ENCODE data around the gene LLGL1.
"Not testable (repeated sequence)": the region's sequence is repeated elsewhere in the genome, so short reads cannot be mapped to it uniquely, and the experiment has no call there.

Gene LLGL1

DNA sequence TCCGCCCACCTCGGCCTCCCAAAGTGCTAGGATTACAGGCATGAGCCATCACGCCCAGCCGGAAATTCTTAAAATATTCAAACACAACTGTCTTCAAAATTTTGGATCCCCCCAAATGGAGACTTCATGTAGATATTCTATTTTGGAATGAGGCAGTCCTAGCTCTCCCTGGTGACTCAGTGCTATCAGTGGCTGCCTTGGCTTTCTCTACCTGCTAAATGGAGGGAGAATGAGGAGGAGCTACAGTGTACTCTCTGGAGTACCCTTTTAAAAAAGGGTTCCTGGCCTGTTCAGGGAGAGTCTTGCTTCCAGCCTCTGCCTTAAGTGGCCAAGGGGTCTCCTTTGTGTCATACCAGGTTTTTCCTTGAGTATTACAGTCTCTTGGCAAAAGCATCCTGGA, 31.0 kb upstream of the LLGL1 start:
- no peak for DNase-seq (ENCODE audit: low read depth)

DNA sequence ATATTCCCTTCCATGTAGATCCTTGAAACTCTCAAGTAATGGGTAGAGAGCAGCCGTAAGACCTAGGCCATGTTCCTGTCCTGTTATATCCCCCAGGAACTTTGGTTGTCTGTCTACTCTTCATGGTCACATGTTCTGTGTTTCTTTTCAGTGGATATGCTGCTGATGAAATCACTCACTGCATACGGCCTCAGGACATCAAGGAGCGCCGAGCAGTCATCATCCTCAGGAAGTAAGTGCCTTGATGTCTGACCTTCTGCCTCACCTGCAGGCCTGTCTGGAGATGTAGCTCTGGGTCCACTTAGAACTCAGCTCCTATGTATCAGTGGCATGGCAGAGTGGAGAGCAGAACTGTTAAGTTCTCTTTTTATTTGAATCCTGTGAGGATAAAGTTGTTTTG, 30.6 kb upstream of the LLGL1 start:
- DNase-seq (ENCODE audit: low read depth) = no peak

GRCh38 chr17:18195246-18195645, 30.2 kb upstream of the LLGL1 start:
- no peak for DNase-seq (ENCODE audit: low read depth)

DNA sequence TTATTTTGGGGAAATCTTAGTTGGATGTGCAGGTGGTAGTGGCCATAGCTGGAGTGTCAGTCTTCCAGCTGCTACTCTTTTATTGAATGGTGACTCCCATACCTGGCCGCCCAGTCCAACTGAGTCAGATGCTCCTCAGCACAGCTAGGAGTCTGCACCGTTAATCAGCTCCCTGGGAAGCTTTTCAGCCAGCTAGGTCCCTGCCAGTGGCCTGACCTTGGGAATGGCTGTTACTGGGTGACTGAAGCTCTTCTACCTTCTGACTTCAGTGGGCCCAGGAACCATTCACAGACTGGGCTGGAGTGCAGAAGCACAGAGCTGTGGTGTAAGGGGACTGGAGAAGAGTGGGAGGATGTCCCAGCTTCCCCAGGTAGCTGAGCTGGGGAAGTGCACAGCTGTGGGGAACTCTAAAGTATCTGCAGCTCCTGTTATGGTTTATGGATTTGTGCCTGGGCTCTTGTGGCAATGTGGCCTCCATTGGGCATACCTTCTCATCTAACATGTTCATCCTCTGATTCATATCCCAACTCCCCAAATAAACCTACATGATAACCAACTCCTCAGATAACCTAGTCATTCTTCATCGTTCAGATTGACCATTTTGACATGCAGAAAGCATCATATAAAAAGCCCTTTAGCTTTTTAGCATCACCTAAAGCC, 27.8 kb upstream of the LLGL1 start:
- DNase-seq (ENCODE audit: low read depth) = no peak

DNA sequence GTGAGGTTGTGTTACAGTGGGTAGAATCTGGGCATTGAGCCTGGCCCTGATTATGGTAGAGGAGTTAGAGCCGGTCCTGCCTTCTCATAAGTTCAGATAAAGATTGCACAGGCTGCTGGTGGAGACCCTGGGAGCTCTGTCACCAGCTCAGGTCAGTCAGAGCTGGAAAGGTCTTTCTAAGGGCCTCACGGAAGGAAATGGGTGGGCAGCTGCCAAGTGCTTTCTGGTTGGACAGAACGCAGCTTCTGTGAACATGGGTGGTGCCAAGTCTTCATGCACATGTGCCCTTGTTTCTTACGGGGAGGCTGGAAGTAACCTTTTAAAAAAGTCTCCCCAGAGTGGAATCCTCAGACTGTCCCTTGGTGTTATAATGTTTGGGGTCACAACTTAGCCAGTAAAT, 26.9 kb upstream of the LLGL1 start:
- DNase-seq (ENCODE audit: low read depth) = no peak

- DNase-seq (ENCODE audit: low read depth) = no peak
These were observed 24.3 kb upstream of the LLGL1 start for GRCh38 chr17:18201108-18201507.

DNA sequence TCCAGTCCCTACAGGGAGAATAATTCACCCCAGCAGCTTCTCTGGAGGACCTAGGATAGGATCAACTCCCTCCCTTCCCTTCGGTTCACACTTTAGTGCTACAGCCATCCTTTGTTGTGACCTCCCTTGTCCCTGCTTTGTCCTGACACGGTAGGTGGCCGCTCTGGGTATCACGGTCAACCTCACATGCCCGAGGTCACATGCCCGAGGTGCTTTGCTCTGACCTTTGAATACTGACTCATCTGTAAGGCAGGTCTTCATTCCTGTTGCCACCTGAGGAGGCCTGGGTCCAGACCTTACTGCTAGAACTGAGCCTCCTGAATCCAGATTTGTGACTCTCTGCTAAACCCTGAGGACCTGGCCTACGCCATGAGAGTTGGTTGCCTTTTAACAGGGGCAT, 22.1 kb upstream of the LLGL1 start:
- DNase-seq (ENCODE audit: low read depth) = no peak

- no peak for DNase-seq (ENCODE audit: low read depth)
These were observed 19.6 kb upstream of the LLGL1 start for GRCh38 chr17:18205861-18206260.

- no peak for DNase-seq (ENCODE audit: low read depth)
These were observed 18.5 kb upstream of the LLGL1 start for GRCh38 chr17:18206962-18207361.

GRCh38 chr17:18208092-18208491, 17.3 kb upstream of the LLGL1 start:
- no peak for DNase-seq (ENCODE audit: low read depth)

DNA sequence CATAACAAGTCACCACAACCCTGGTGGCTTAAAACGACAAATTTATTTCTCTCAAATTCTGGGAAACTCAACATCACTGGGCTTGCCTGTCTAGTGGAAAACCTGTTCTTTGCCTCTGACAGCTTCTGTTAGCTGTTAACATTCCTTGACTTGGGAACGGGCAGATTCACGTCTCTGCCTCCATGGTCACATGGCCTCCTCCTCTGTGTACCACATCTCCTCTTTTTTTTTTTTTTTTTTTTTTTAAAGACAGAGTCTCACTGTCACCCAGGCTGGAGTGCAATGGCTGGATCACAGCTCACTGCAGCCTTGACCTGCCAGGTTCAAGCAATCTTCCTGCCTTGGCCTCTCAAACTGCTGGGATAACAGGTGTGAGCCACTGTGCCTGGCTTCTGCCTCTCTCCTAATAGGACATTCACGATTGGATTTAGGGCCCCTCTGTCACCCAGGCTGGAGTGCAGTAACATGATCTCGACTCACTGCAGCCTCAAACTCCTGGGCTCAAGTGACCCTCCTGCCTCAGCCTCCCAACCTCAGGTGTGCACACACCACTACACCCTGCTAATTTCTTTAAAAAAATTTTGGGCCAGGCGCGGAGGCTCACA, 11.7 kb upstream of the LLGL1 start:
- DNase-seq (ENCODE audit: low read depth) = no peak

DNA sequence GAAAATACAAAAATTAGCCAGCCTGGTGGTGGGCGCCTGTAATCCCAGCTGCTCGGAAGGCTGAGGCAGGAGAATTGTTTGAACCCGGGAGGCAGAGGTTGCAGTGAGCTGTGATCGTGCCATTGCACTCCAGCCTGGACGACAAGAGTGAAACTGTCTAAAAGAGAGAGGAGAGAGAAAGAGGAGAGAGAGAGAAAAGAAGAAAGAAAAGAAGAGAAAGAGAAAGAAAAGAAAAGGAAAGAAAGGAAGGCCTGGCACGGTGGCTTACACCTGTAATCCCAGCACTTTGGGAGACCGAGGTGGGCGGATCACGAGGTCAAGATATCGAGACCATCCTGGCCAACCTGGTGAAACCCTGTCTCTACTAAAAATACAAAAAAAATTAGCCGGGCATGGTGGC, 8.5 kb upstream of the LLGL1 start:
- not testable (repeated sequence) for DNase-seq (ENCODE audit: low read depth)

DNA sequence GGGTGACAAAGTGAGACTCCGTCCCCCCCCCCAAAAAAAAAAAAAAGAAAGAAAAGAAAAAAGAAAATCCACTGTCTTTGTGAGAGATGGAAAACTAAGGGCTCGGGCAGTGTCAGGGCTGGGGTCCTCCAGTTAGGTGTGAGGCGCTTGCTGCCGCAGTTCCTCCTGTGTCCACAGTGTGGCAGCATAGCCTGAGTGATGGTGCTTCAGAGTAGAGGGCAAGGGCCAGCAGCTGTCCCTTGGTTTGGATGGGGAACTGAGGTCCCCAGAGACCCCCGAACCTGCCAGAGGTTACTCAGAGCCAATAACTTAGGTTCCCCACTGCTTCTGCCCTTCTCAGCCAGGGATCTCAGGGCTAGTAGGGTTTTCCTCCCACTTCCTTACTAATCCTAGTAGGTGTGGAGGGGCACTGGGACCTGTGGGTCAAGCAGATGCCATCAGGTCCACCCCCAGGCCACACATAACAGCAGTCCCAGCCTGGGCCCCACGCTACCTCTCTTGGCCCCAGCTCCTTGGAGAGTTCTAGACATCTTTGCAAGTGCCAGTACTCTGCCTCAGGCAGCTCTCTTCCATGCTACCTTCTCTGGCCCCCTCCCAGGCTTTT, 7.9 kb upstream of the LLGL1 start:
- DNase-seq (ENCODE audit: low read depth) = peak; percentile 41

- DNase-seq (ENCODE audit: low read depth) = no peak
These were observed 6.5 kb upstream of the LLGL1 start for GRCh38 chr17:18218756-18219415.

GRCh38 chr17:18224053-18224386, 1.4 kb upstream of the LLGL1 start:
- DNase-seq (ENCODE audit: low read depth) = no peak

DNA sequence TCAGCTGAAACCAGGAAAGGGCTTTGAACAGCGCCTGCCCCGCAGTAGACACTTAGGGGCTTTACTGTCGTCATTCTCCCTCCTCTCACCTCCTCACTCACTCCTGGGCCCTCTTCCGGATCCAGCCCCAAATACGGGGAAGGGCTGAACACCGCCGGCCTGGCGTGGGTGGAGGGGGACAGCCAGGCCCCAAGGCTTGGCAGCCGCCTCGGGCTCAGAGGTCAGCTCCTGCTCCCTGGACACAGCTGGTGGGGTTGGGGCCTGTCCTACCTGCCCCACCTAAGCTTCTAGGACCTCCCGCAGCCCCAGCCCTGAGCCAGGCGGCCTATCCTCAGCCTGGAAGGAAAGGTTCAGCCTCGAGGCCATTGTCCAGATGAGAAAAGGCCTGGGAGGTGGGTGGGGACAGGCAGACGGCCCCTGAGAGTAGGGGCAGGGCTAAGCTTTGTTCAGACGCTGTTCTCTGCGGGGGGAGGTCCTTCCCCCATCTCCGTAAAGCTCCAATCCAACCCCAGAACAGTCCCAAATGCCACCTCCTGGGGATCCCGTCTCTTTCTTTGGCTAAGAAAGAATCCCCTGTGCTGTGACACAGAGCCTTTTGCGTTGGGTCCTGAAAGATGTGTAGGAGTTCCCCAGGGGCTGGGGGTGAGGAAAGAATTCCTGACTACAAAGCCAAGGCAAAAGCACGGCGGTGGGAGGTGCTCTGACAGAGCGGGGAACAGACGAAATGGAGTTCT, 881 bp upstream of the LLGL1 start:
- DNase-seq (ENCODE audit: low read depth) = no peak

- DNase-seq (ENCODE audit: low read depth) = no peak
These were observed 328 bp downstream of the LLGL1 start for GRCh38 chr17:18225642-18226283.

GRCh38 chr17:18226284-18226945, 980 bp downstream of the LLGL1 start:
- no peak for DNase-seq (ENCODE audit: low read depth)

DNA sequence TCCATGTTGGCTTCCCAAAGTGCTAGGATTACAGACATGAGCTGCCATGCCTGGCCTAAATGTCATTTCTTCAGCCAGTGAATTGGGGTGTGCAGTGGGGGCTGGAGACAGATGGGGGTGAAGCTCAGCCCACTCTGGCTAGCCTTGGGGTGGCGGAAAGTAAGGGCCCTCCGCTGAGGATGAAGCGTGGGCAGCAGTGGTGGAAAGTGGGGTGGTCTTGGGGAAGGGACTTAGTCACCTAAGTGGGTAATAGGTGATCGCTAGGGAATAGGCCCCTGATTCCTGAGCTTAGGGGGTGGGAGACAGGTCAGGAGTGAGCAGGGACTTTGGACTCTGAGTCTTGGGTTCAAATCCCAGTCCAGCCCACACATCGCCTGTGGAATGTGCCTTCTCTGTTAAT, 2.2 kb downstream of the LLGL1 start:
- no peak for DNase-seq (ENCODE audit: low read depth)

DNA sequence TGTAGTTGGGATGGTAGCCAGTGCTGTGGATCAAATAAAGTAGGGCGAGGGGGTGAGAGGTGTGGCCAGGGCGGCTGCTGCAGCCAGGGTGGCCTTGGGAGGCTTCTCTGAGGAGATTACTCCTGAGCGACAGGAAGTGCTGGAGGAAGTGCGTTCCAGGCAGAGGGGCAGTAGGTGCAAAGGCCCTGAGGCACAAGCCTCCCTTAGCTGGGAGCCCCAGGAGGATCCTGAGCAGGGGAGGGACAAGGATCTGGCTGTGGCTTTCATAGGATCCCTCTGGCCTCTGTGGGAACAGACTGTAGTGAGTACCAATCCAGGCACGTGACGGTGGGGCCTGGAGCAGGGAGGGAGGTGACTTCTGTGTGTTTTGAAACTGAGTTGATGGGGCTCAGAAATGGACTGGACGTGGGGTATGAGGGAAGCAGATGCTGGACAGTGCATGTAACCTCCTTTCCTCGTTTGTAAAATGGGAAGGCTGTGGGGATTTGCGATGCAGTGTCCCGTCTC, 2.8 kb downstream of the LLGL1 start:
- DNase-seq (ENCODE audit: low read depth) = no peak

DNA sequence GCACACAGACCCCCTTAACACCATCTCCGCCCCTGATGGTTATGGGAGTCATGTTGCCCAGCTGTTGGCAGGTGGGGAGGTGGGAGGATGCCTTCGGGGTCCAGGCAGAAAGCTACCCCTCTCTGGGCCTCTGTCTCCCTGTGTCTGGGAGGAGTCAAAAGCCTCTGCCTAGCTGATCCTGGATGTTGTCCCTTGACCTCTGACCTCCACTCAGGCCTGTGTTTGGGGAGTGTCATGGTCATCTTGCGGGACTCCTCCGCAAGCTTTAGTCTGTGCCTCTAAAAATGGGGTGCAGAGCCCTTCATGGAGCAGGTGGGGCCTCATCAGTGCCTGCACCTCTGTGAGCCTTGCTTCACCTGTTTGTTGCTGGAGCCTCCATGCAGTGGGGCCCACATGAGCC, 3.8 kb downstream of the LLGL1 start:
- no peak for DNase-seq (ENCODE audit: low read depth)

Measured in stimulated activated CD8-positive, alpha-beta memory T cell treated with anti-CD3 and anti-CD28 coated beads, Interleukin-15, amount 100 ng/mL, for 24 hours (primary cell).